HG03280 (cell line): ENCODE results near the gene LCMT2.

Source experiments
- ATAC-seq: cut with Tn5 transposase; IDR thresholded peaks from one replicate; pipeline ENCODE4 v1.9.1; 2021; ENCODE audit warnings: mild to moderate bottlenecking, moderate library complexity; ENCODE audit not compliant: unreplicated experiment

LCMT2 gene, protein sequence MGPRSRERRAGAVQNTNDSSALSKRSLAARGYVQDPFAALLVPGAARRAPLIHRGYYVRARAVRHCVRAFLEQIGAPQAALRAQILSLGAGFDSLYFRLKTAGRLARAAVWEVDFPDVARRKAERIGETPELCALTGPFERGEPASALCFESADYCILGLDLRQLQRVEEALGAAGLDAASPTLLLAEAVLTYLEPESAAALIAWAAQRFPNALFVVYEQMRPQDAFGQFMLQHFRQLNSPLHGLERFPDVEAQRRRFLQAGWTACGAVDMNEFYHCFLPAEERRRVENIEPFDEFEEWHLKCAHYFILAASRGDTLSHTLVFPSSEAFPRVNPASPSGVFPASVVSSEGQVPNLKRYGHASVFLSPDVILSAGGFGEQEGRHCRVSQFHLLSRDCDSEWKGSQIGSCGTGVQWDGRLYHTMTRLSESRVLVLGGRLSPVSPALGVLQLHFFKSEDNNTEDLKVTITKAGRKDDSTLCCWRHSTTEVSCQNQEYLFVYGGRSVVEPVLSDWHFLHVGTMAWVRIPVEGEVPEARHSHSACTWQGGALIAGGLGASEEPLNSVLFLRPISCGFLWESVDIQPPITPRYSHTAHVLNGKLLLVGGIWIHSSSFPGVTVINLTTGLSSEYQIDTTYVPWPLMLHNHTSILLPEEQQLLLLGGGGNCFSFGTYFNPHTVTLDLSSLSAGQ

GRCh38 chr15:43329960-43330779 lies at the start of gene LCMT2:
TSS of gene LCMT2 (minus strand) at chr15:43330573. CDS start at chr15:43330489, 84 bp downstream.
- ATAC-seq: peak; percentile 90

- no peak for ATAC-seq
Measured at GRCh38 chr15:43378601-43379000, 48.2 kb upstream of the LCMT2 start.

- ATAC-seq: peak; percentile 58
Measured at GRCh38 chr15:43376017-43376705, 45.8 kb upstream of the LCMT2 start.

DNA sequence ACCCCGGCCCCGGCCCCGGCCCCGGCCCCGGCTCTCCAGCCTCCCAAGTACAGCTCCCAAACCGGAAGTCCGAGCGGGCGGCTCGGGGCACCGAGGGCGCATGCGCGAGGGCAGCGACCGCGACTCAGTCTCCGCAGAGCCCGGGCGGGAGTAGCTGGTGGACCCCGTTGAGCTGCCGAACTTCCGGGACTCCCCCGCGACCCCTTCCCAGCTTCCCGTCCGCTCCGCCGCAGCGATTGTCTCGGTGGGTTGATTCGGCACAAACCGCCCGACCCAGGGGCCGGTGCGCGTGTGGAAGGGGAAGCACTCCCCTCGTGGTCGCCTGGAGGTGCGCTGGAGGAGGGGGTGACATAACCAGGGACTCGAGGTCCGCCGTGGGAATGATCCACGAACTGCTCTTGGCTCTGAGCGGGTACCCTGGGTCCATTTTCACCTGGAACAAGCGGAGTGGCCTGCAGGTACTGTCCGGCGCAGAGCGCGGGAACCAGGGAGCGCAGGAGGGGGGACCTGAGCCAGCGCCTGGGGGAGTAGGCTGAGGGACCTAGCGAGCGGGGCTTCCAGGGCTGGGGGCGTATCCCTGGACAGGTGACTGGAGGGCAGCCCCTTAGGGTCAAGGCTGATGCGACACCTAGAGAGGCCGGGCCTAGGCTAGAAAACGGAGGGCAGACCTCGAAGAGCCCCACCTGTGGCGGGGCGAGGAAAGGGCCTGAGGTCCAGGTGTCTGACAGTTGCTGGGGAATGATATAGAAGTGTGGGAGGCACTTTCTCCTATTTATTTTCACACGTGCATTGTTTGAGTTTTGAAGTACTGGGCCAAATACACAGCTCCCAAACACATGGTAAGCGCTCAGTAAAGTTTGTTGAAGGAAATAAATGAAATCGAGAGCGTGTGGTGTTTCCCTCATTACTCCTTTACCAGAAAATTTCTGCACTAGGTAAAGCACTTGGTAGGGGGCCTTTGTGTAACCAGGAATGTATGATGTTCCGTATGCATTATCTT lies 40.9 kb upstream of the LCMT2 start, which contains the start of the genes TUBGCP4 and ZSCAN29:
Gene TUBGCP4 (plus strand): TSS at position 127 of the 1,000 bp plus-strand sequence. CDS start 254 bp downstream, at position 381.
Gene ZSCAN29 (minus strand): TSS at position 69 of the 1,000 bp plus-strand sequence. CDS start 1,130 bp downstream, outside the sequence.
- peak; percentile 80 for ATAC-seq

GRCh38 chr15:43370310-43370974 lies 40.1 kb upstream of the LCMT2 start:
- ATAC-seq: peak; percentile 36

DNA sequence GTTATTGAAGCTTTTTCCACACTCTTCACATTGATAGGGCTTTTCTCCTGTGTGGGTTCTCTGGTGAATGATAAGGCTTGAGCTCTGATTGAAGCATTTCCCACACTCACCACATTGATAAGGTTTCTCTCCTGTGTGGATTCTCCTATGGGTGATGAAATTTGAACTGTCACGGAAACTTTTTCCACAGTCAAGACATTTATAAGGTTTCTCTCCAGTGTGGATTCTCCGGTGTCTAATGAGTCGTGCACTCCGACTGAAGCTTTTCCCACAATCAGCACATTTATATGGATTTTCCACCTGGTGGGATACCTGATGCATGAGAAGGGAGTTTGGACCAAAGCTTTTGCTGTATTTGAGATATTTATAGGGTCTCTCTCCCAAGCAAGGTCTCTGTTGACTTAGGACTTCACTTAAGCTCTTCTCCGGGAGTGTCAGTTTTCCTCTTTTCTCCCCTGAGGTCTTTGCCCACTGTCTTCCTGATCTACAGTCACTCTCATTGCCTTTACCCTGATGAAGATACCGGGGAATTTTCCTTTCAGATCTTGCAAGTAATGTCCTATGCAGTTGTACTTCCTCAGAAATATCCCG lies 31.0 kb upstream of the LCMT2 start:
- no peak for ATAC-seq

- ATAC-seq: no peak
Measured at GRCh38 chr15:43360821-43361220, 30.4 kb upstream of the LCMT2 start.

GRCh38 chr15:43352693-43353382 lies 22.5 kb upstream of the LCMT2 start:
- ATAC-seq: no peak

DNA sequence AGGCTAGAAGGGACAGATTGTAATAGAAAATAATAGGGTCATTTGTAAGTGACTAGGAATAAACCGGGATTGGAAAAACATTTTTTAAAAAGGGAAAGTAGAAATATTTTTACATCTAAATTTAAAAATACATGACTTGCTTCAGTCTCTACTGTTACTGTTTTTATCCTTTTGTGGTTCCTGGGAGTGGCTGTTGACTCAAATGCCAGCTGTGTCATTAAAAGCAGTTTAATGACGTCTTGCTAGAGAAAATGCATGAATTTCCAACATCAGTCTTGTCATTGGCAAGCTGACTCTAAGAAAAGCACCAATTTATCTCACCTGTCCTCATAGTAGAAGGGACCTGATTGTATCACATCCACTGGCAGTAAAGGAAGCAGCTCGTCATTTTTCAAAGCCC lies 16.7 kb upstream of the LCMT2 start:
- no peak for ATAC-seq

- no peak for ATAC-seq
Measured at GRCh38 chr15:43346305-43346704, 15.9 kb upstream of the LCMT2 start.

GRCh38 chr15:43330780-43331087 lies 361 bp upstream of the LCMT2 start:
- ATAC-seq: peak; percentile 24

DNA sequence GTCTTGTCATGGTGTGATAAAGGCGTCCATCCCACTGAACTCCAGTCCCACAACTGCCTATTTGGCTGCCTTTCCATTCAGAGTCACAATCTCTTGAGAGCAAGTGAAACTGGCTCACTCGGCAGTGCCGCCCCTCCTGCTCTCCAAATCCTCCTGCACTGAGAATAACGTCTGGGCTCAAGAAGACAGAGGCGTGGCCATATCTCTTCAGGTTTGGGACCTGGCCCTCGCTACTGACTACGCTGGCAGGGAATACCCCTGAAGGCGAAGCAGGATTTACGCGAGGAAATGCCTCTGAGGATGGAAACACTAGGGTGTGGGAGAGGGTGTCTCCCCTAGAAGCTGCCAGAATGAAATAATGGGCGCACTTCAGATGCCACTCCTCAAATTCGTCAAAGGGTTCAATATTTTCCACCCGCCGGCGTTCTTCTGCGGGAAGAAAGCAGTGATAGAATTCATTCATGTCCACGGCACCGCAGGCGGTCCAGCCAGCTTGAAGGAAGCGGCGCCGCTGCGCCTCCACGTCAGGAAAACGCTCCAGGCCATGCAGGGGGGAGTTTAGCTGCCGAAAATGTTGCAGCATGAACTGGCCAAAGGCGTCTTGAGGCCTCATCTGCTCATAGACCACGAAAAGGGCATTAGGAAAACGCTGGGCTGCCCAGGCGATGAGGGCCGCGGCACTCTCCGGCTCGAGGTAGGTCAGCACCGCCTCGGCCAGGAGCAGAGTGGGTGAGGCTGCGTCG lies 985 bp downstream of the LCMT2 start:
- no peak for ATAC-seq

DNA sequence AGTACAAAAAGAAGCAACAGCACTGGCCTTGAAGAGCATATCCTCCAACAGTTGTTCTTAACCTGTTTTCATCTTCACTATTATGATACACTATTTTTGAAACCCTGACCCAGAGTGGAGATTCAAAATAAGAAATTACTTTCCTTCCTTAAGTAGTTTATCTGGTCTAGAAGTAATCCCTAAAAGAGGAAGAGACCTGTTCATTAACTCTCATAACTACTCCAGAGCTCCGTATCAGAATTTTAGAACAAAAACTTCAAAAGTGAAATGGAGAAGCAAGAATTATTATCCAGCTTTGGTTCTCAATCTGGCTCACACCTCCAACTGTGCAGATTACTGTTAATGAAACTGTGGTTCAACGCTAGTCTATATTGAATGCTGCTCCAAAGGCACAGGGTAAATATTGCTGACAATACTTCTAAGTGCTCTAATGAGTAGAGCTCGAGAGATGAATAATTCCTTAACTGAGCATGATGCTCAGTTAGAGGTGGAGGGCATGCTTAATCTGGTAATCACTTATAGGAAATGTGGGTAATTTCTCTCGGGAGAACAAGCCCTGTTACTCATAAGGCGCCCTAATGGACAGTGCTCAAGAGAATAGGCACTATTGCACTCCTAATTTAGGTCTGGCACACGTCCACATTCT lies 5.2 kb downstream of the LCMT2 start:
- ATAC-seq: no peak

DNA sequence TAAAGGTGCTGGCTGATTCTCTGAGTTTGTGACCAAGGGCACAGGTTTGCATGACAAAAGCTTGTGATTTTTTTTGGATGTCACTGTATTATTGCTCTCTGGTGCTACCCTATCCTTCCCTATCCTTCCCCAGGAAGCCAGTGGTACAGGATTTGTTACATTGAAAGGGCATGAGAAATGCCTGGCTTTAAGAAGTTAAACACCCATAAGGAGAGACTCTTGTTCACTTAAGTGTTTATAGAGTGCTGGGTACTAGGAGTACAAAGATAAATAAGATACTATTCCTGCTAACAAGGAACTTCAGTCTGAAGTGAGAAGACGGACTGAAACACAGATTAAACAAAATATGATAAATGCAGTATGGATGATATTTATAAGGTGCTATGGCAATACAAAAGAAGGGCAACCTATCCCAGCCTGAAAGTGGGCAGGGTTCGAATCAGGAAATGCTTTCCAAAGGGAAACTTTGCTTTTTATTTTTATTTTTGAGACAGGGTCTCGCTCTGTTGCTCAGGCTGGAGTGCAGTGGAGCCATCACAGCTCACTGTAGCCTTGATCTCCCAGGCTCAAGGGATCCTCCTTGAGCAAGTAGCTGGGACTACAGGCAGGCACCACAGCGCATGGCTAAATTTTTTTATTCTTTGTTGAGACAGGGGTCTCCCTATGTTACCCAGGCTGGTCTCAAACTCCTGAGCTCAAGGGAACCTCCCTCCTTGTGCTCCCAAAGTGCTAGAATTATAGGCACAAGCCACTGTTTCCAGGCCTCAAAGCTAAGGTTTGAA lies 11.2 kb downstream of the LCMT2 start:
- no peak for ATAC-seq

DNA sequence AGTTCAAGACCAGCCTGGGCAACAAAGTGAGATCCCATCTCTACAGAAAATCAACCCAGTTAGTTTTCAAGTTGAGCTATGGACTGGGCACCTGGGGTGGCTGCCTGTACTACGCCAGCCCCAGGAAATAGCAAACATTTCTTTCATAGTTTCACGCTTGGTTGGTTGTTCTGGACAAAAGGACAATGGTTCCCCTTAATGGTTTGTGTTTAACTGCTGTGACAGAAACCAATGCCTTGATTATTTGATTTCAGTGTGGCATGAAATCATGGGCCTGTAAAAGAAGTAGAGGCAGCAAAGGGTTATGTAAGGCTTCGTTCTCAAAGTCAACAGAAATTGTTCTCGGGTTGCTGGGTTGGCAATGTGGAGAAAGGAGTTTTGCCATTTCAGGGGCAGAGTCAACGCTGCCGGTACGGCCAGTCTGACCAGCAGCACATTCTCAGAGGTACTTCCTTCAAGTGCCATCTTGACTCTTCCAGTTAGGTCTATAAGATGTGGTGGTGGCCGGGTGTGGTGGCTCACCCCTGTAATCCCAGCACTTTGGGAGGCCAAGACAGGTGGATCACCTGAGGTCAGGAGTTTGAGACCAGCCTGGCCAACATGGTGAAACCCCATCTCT lies 12.7 kb downstream of the LCMT2 start:
- ATAC-seq: no peak

- no peak for ATAC-seq
Measured at GRCh38 chr15:43316971-43317346, 13.4 kb downstream of the LCMT2 start.
